SJSA1 (cell line): Measurements from ENCODE around the gene PAX5. TPM values are rescaled to one million over a fixed set of nuclear protein-coding genes. Genes with fewer than 3 reads are reported as not detected.
"Not testable (repeated sequence)": the region's sequence is repeated elsewhere in the genome, so short reads cannot be mapped to it uniquely, and the experiment has no call there.

Experiments used
- DNase-seq, 2 experiments: peaks; one replicate each; pipeline ENCODE4 v3.0.0-alpha.2; 2015 to 2020; ENCODE audit warnings: low spot score in 2 of 2, low read depth in 1 of 2
- H3K27ac ChIP-seq: fragments of 250-450 bp; sonication (Bioruptor Pico); 2 replicates; pipeline ENCODE4 v1.5.1; 2020; ENCODE audit warnings: mild to moderate bottlenecking, moderate library complexity
- H3K27me3 ChIP-seq: fragments of 250-450 bp; sonication (Bioruptor Pico); replicated peaks from 2 replicates; pipeline ENCODE4 v1.5.1; 2020; ENCODE audit warnings: mild to moderate bottlenecking, moderate library complexity
- H3K36me3 ChIP-seq: fragments of 250-450 bp; sonication (Bioruptor Pico); 2 replicates; pipeline ENCODE4 v1.5.1; 2020; ENCODE audit warnings: mild to moderate bottlenecking
- H3K4me1 ChIP-seq: fragments of 250-450 bp; sonication (Bioruptor Pico); replicated peaks from 2 replicates; pipeline ENCODE4 v1.6.1; 2021; ENCODE audit warnings: mild to moderate bottlenecking
- H3K4me3 ChIP-seq: fragments of 250-450 bp; sonication (Bioruptor Pico); 2 replicates; pipeline ENCODE4 v1.5.1; 2020; ENCODE audit warnings: mild to moderate bottlenecking
- H3K9me3 ChIP-seq: fragments of 250-450 bp; sonication (Bioruptor Pico); replicated peaks from 2 replicates; pipeline ENCODE4 v1.5.1; 2020; ENCODE audit warnings: mild to moderate bottlenecking
- total RNA-seq: library from RNA; depleted of rRNA; stranded (reverse); fragments of >200 nt; shearing (Covaris generic); gene quantifications from 2 replicates; pipeline ENCODE4 v1.2.3, GENCODE V29; 2014; rRNA removed

PAX5 gene
- 0.09 TPM in 1 of 2 replicates, not detected in the other for total RNA-seq

DNA sequence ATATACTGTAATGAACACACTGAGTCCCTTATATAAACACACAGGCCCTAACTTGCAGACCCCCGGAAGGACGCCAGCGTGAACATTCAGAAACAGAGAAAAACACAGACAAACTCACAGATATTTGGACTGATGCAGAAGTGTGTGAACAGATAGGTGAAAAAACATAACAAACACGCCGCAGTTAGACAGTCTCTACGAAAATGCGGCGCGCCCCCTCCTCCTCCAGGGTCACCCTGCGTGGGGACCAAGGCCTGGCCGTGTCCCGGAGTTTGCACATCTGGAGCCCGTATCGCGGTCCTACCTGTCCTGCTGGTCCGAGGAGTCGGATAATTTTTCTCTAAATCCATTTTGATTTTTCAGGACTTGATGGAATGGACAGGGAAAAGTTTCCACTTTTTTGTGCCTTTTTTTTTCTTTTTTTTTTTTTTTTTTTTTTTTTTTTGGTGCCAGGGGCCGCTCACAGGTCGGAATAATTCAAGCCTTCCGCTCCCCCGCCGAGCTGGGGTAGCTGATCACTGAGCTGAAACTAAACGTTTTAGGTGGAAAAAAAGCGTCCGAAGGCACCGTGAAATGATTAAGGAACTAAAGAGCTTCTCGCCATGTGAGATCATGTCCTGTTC is at the start of gene PAX5:
Gene PAX5 (minus strand): TSS at position 587 of the 623 bp plus-strand sequence. CDS start 237 bp downstream, at position 350.
- H3K36me3 ChIP-seq, result no peaks in the 10 kb centered on the region
- no peak within 1 kb of the TSS for H3K27ac ChIP-seq
- no peak for DNase-seq
- peaks cover 10% of the 10 kb centered on the region for H3K4me1 ChIP-seq
- H3K4me3 ChIP-seq, result no peak within 1 kb of the TSS
- H3K27me3 ChIP-seq, result peaks cover 85% of the 10 kb centered on the region
- H3K9me3 ChIP-seq, result peaks cover 35% of the 10 kb centered on the region

DNA sequence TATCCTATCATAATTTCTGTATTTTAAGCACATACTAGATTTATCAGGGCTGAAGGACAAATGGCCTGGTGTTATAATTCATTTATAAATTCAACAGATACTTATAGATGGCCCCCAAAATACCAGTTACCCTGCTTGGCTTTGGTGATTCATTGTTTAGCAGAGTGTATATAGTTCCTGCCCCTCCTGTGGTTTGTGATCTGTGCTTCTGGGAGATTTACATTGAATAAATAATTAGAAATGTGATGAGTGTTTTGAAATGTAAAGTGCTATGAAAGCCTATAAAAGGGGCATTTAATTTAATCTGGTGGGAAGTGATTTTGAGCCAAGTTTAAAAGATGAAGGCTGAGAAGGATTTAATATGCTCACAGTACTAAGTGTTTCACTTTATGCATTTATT is 49.6 kb upstream of the PAX5 start:
- Histone ChIP-seq H3K36me3 (0 out of 2 replicates have a peak, but pooled peaks cover 4% of the 10 kb centered on the region), H3K4me3 (no peak overlapping the region), H3K9me3 (peaks cover 4% of the 10 kb centered on the region; the same call in 1 of the 2 replicates), H3K4me1 (peaks cover 4% of the 10 kb centered on the region), H3K27ac (no peak overlapping the region), H3K27me3 (no peaks in the 10 kb centered on the region)
- no peak for DNase-seq

DNA sequence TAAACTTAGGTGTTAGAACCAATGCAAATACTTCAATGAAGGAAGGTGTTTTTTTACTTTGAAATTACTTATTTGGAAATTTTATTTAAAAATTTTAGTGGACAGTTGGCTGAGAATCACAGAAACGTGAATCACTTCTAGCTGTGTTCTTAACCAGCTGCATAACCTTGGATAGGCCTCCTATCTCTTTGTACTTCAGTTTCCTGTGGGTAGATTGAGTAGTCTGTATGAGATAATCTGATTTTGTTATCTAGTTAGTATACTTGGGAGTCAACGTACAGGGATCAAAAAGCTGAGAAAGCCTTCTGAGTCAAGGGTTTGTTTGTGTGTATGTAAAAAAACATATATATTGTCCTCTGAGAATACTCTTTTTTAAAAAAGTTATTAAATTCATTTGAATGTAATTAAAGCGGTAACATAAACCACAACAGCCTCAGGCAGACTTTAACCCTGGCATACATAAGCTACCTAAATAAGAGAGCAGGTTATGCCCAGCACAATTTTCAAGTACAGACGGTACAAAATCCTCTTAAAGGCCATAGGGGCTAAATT is 48.2 kb upstream of the PAX5 start:
- Histone ChIP-seq H3K36me3 (0 out of 2 replicates have a peak, but pooled peaks cover 3% of the 10 kb centered on the region), H3K9me3 (peaks cover 4% of the 10 kb centered on the region; the same call in 1 of the 2 replicates), H3K4me1 (peaks cover 4% of the 10 kb centered on the region), H3K27ac (no peak overlapping the region), H3K27me3 (no peaks in the 10 kb centered on the region), H3K4me3 (no peak overlapping the region)
- no peak for DNase-seq

DNA sequence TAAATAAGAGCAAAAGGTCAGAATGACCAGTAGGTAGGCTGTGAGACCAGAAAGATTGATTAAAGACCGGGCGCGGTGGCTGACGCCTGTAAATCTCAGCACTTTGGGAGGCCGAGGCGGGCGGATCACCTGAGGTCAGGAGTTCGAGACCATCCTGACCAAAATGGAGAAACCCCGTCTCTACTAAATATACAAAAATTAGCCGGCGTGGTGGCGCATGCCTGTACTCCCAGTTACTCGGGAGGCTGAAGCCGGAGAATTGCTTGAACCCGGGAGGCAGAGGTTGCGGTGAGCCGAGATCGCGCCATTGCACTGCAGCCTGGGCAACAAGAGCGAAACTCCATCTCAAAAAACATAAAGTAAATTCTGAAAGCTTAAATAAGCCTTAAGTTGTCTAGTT is 47.4 kb upstream of the PAX5 start:
- H3K27me3 ChIP-seq, H3K36me3 ChIP-seq, H3K4me3 ChIP-seq, H3K4me1 ChIP-seq, DNase-seq, H3K27ac ChIP-seq, H3K9me3 ChIP-seq: not testable (repeated sequence)

DNA sequence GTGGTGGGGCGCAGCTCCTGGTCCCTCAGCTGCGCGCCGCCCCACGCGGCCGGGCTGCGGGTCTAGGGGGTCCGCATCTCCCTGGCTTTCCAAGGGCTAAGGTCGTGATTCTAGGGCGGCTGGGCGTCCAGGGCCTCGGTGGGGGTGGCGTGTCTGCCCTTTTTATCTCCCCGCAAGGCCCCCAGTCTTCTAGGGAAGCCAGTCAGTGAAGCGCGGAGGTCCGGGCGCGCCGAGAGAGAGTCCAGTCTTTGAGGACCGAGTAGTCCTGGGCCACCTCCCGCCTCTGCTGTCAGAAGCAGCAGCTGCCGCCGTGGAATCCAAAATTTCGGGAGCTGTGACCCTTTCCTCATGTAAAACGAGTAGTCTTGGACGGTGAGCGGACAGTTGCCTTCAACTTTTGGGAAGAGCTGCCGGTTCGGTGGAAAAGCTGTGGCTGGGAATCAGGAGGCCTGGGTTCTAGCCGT is 46.1 kb upstream of the PAX5 start:
- peak overlapping the region; percentile 36 for H3K27ac ChIP-seq
- not testable (repeated sequence) for H3K4me1 ChIP-seq, H3K27me3 ChIP-seq, H3K9me3 ChIP-seq, H3K36me3 ChIP-seq
- peak in 1 of 2 experiments; percentile 44 for DNase-seq
- H3K4me3 ChIP-seq, result peak overlapping the region; percentile 68

DNA sequence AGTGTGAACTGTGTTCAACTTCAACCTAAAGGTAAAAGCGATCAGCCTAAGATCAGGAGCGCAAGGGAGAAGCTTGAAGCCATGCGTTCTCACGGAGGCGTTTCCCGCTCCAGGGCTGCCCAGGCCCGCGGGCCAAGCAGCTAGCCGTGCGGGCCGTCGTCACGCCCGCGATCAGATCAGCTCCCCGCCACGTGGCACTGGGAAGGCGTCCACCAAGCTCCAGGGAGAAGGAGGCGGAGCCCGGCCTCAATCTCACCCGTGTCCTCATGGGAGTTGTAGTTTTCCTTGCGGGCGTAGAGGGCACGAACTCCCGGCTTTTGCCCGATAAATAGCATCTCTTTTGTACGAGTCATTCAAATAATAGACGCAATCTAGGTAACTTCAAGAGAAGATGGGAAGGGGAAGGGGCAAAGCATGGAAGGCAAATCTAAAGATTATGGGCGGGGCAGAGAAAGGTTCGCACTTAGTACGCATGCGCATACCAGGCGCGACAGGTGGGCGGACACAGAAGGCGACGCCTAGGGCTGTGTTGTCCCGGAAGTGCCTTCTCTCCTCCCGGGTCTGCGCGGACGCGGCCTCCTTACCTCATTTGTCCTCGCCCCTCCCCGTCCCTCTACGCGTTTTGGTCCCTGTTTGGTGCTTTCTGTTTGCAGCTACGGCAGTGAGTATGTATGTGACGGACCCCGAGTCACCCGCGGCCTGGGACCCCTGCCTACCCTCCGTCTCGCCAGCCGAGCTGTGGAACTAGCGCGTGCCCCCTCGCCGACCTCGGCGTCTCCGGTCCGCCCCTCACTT is 45.5 kb upstream of the PAX5 start:
- Histone ChIP-seq H3K4me1 (peaks cover 4% of the 10 kb centered on the region), H3K9me3 (peaks cover 4% of the 10 kb centered on the region; the same call in 1 of the 2 replicates), H3K36me3 (no peaks in the 10 kb centered on the region), H3K4me3 (peak overlapping the region; percentile 68), H3K27ac (peak overlapping the region; percentile 36), H3K27me3 (0 out of 2 replicates have a peak, but pooled peaks cover 3% of the 10 kb centered on the region)
- DNase-seq, result peak; percentile 91 to 96

DNA sequence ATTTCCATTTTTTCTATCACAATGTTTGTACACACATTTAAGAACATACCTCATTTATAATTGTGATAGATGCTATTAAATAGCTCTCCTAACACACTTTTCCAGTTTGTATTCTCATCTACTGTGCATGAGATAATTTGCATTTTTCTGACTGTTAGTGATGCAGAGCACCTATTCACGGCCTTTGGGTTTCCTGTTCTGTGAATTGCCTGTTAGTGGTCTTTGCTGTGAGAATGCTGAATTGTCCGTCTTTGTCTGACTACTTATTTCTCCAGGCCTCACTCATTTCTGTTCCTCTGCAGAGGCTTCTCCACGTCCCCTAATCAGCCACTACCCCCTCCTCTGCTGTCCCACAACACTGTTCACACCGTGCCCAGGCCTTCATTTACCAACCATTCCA is 40.7 kb upstream of the PAX5 start:
- not testable (repeated sequence) for H3K4me1 ChIP-seq, DNase-seq, H3K4me3 ChIP-seq, H3K27ac ChIP-seq, H3K9me3 ChIP-seq, H3K36me3 ChIP-seq
- peaks cover 11% of the 10 kb centered on the region; the same call in 1 of the 2 replicates for H3K27me3 ChIP-seq

DNA sequence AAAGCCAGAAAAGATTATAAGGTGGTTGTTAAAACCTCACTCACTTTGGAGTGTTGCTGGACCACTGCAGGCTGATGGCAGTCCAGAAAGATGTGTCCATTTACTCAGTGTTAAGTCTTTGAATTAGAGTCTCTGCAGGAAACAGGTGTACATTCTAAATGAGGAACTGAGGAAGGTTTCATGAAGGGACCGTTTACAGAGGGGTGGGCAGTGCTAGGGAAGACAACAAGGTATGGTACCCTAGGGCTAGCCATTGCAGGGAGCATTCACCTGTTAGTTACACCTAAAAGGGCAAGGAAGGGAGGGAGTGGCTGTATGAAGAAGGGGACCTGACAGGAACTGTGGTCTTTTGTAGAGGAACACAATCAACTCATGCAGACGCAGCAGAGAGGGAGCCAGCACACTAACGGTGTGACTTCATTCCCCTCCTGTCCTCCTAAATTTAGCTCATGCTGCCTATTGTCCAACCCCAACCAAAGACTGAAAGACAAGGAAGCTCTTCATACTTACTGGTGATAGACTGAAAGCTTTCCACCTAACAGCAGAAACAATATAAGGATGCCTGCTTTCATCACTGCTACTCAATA is 32.2 kb upstream of the PAX5 start:
- DNase-seq, result no peak
- no peaks in the 10 kb centered on the region for H3K36me3 ChIP-seq

DNA sequence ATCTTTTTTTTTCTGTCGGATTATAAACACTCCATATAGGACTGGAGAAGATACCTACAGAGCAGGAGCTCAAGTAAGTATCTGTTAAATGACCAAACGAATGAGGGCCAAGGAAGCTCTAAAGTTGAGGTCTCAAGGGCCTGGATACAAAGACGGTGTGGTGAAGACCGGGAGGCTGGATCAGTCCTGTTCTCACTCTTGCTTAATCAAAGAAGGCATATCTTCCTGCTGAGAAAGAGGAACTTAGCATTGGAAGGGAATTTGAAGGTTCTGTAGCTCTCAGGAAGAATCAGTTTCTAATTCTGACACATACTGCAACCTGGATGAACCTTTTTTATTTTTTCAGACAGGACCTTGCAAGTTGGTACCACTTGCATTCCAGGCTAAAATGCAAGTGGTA is 28.3 kb upstream of the PAX5 start:
- DNase-seq, result no peak
- Histone ChIP-seq H3K36me3 (no peaks in the 10 kb centered on the region), H3K4me1 (no peaks in the 10 kb centered on the region), H3K9me3 (no peaks in the 10 kb centered on the region), H3K27me3 (peaks cover 4% of the 10 kb centered on the region; the same call in 1 of the 2 replicates), H3K4me3 (no peak overlapping the region), H3K27ac (no peak overlapping the region)

More for the DNA sequence above, 32.2 kb upstream of the PAX5 start:
- Histone ChIP-seq H3K27me3 (peaks cover 12% of the 10 kb centered on the region), H3K9me3 (no peaks in the 10 kb centered on the region), H3K27ac (no peak overlapping the region), H3K4me3 (no peak overlapping the region), H3K4me1 (no peaks in the 10 kb centered on the region)

DNA sequence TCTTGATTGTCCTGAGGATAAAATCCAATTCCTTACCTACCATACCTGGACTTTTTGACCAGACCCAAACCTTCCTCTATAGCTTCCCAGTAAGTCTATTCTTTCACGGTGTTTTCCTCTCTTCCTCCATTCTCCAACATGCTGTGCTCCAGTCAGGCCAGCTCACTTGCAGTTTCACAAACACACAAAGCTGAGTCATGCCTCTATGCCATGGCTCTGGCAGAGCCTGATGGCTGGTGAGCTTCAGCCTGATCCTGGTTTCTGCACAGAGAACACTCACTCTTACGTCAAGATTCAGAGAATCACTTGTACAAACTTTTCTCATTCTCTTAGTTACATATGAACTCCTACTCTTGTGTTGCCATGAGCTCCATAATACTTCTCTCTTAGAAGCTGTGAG is 27.7 kb upstream of the PAX5 start:
- H3K27me3 ChIP-seq, result peaks cover 4% of the 10 kb centered on the region; the same call in 1 of the 2 replicates
- no peaks in the 10 kb centered on the region for H3K9me3 ChIP-seq
- H3K27ac ChIP-seq, result no peak overlapping the region
- no peak overlapping the region for H3K4me3 ChIP-seq
- DNase-seq, result no peak
- no peaks in the 10 kb centered on the region for H3K4me1 ChIP-seq
- no peaks in the 10 kb centered on the region for H3K36me3 ChIP-seq

DNA sequence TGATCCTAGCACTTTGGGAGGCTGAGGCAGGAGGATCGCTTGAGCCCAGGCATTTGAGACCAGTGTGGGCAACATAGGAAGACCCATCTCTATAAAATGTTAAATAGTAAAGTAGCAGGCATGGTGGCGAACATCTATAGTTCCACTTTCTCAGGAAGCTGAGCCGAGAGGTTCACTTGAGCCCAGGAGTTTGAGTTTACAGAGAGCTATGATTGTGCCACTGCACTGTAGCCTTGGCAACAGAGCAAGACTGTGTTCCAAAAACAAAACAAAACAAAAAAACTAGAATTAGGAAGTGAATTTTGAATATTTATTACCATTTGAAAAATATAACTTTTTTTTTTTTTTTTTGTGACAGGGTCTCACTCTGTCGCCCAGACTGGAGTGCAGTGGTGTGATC is 26.8 kb upstream of the PAX5 start:
- no peaks in the 10 kb centered on the region for H3K9me3 ChIP-seq
- H3K4me1 ChIP-seq, result no peaks in the 10 kb centered on the region
- no peak overlapping the region for H3K27ac ChIP-seq
- H3K27me3 ChIP-seq, result peaks cover 11% of the 10 kb centered on the region
- no peaks in the 10 kb centered on the region for H3K36me3 ChIP-seq
- no peak overlapping the region for H3K4me3 ChIP-seq
- DNase-seq, result no peak

DNA sequence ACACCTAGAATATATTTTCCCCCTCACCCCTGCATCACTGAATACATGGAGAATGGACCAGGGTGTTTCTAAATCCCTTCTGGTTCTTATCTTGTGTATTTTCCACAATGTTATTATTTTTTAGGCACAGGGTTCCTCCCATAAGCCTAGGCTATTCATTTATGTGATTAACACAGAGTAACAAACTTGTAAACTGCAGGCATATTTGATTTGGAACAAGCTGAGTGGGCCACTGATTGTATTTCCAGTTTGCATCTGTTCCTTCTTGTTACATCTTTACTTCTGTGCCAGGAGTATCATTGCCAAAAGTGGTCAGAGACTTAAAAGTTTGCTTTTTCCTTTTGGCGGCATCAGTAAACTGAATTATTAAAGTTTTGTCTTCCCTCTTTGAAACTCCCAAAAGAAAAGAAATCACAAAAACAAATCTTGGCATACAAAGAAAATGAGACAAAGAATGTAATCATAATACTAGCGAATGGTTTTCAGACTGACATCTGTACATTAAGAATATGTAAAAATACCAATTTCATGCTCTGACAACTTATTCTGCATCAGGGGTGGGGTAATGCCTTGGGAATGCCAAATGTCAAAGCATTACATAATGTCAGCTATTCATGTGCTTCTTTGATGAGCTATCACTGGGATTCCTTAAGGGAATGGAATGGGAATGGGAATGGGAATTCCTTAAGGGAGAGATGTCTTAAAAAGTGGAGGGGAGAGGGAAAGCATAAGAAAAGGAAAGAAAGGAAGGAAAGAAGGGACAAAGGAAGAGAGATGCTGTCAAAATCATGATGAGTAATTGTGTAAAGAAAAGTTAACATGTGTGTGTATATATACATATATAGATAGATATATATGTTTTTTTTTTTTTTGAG is 22.2 kb upstream of the PAX5 start:
- Histone ChIP-seq H3K27me3 (peaks cover 19% of the 10 kb centered on the region; the same call in 1 of the 2 replicates), H3K9me3 (no peaks in the 10 kb centered on the region), H3K36me3 (no peaks in the 10 kb centered on the region), H3K4me1 (no peaks in the 10 kb centered on the region), H3K27ac (no peak overlapping the region), H3K4me3 (no peak overlapping the region)
- DNase-seq, result no peak

DNA sequence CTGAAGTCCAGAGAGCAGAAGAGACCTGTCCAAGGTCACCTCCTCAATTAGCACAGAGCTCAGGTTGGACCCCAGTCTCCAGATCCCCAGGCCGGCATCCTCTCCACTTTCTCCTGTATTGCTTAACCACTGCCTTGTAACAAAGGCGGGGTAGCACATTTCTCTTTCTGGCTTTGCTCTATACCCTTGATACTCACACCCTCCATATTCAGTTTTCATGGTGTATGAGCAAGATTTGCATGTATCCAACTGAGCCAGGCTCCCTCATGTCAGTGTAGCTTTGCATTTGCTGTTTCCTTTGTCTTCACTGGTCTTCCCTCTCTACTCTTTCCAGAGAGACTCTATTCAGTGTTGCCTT is 20.3 kb upstream of the PAX5 start:
- not testable (repeated sequence) for H3K9me3 ChIP-seq, DNase-seq, H3K4me1 ChIP-seq, H3K27ac ChIP-seq, H3K4me3 ChIP-seq, H3K36me3 ChIP-seq
- H3K27me3 ChIP-seq, result peaks cover 28% of the 10 kb centered on the region
